Measurements from ENCODE around the gene CPNE7. TPM values are rescaled to one million over a fixed set of nuclear protein-coding genes. Genes with fewer than 3 reads are reported as not detected.

Gene CPNE7
- total RNA-seq, 1 experiment from 2014 or later: 40.4 TPM

- CTCF ChIA-PET: interaction anchor here (0.9 kb wide), 1 partner anchor 21 kb away, joined by 3 read pairs; no protein-coding TSS in a partner anchor
- Mint-ChIP-seq H3K4me1 (ENCODE audit: low read depth, unreplicated experiment) (no peaks in the 10 kb centered on the region), H3K4me3 (ENCODE audit: unreplicated experiment) (no peak overlapping the region), H3K27me3 (ENCODE audit: insufficient read depth, unreplicated experiment) (no peaks in the 10 kb centered on the region), H3K27ac (ENCODE audit: unreplicated experiment) (no peak overlapping the region), H3K36me3 (ENCODE audit: insufficient read depth, unreplicated experiment) (peaks cover 89% of the 10 kb centered on the region), H3K9me3 (ENCODE audit: unreplicated experiment) (no peaks in the 10 kb centered on the region)
- H3K36me3 ChIP-seq (ENCODE audit: control insufficient read depth, insufficient read depth, low read length): peaks cover 11% of the 10 kb centered on the region
- intact Hi-C loops (cut with micrococcal nuclease; ENCODE audit: unreplicated experiment): no loop called here
- POLR2A ChIA-PET: no interaction called here
- no peaks in the 10 kb centered on the region for H3K4me1 ChIP-seq
- no peaks in the 10 kb centered on the region for H3K27me3 ChIP-seq (replicated peaks; ENCODE audit: control insufficient read depth, insufficient read depth, low read length)
- no peak for DNase-seq
- no peak overlapping the region for H3K4me3 ChIP-seq (ENCODE audit: low read depth, low read length)
- BruUV-seq (replicated peaks): no TSS peak
- no peak for TF ChIP-seq CTCF (IDR thresholded peaks at IDR 0.05; ENCODE audit: insufficient read depth in 1 of 2, low read depth in 1 of 2, low read length in 1 of 2, severe bottlenecking in 1 of 2, unreplicated experiment in 1 of 2)
- no peaks in the 10 kb centered on the region for H3K9me3 ChIP-seq
Measured at GRCh38 chr16:89536371-89536770, 39.2 kb upstream of the CPNE7 start.

- Histone ChIP-seq H3K4me1 (no peaks in the 10 kb centered on the region), H3K36me3 (ENCODE audit: control insufficient read depth, insufficient read depth, low read length) (peaks cover 10% of the 10 kb centered on the region), H3K27me3 (replicated peaks; ENCODE audit: control insufficient read depth, insufficient read depth, low read length) (no peaks in the 10 kb centered on the region), H3K4me3 (ENCODE audit: low read depth, low read length) (no peak overlapping the region), H3K9me3 (no peaks in the 10 kb centered on the region)
- no peaks in the 10 kb centered on the region for H3K9me3 Mint-ChIP-seq (ENCODE audit: unreplicated experiment)
- no TSS peak for BruUV-seq (replicated peaks)
- ChIA-PET POLR2A (no interaction called here), CTCF (interaction anchor here (0.9 kb wide), 1 partner anchor 20 kb away, joined by 3 read pairs; no protein-coding TSS in a partner anchor)
- no peak for DNase-seq
- H3K4me3 Mint-ChIP-seq (ENCODE audit: unreplicated experiment): no peak overlapping the region
- TF ChIP-seq CTCF (IDR thresholded peaks at IDR 0.05; ENCODE audit: insufficient read depth in 1 of 2, low read depth in 1 of 2, low read length in 1 of 2, severe bottlenecking in 1 of 2, unreplicated experiment in 1 of 2): no peak
- no peaks in the 10 kb centered on the region for H3K4me1 Mint-ChIP-seq (ENCODE audit: low read depth, unreplicated experiment)
- intact Hi-C loops (cut with micrococcal nuclease; ENCODE audit: unreplicated experiment): no loop called here
- peaks cover 85% of the 10 kb centered on the region for H3K36me3 Mint-ChIP-seq (ENCODE audit: insufficient read depth, unreplicated experiment)
- H3K27me3 Mint-ChIP-seq (ENCODE audit: insufficient read depth, unreplicated experiment): no peaks in the 10 kb centered on the region
- no peak overlapping the region for H3K27ac Mint-ChIP-seq (ENCODE audit: unreplicated experiment)
Measured at GRCh38 chr16:89536886-89537548, 38.5 kb upstream of the CPNE7 start.

- Mint-ChIP-seq H3K27ac (ENCODE audit: unreplicated experiment) (no peak overlapping the region), H3K27me3 (ENCODE audit: insufficient read depth, unreplicated experiment) (no peaks in the 10 kb centered on the region), H3K4me1 (ENCODE audit: low read depth, unreplicated experiment) (no peaks in the 10 kb centered on the region), H3K9me3 (ENCODE audit: unreplicated experiment) (no peaks in the 10 kb centered on the region), H3K4me3 (ENCODE audit: unreplicated experiment) (no peak overlapping the region), H3K36me3 (ENCODE audit: insufficient read depth, unreplicated experiment) (peaks cover 85% of the 10 kb centered on the region)
- intact Hi-C loops (cut with micrococcal nuclease; ENCODE audit: unreplicated experiment): no loop called here
- ChIA-PET CTCF (no interaction called here), POLR2A (no interaction called here)
- no peaks in the 10 kb centered on the region for H3K27me3 ChIP-seq (replicated peaks; ENCODE audit: control insufficient read depth, insufficient read depth, low read length)
- peaks cover 8% of the 10 kb centered on the region; the same call in 1 of the 2 replicates for H3K36me3 ChIP-seq (ENCODE audit: control insufficient read depth, insufficient read depth, low read length)
- no peak for TF ChIP-seq CTCF (IDR thresholded peaks at IDR 0.05; ENCODE audit: insufficient read depth in 1 of 2, low read depth in 1 of 2, low read length in 1 of 2, severe bottlenecking in 1 of 2, unreplicated experiment in 1 of 2)
- BruUV-seq (replicated peaks): no TSS peak
- DNase-seq: no peak
- H3K4me3 ChIP-seq (ENCODE audit: low read depth, low read length): no peak overlapping the region
- H3K9me3 ChIP-seq: no peaks in the 10 kb centered on the region
- H3K4me1 ChIP-seq: no peaks in the 10 kb centered on the region
Measured at GRCh38 chr16:89537549-89537925, 38.0 kb upstream of the CPNE7 start.

Data from Caco-2 (cell line).